Measurements from ENCODE around the gene RNF224.

RNF224 gene

GRCh38 chr9:137275203-137275587, 47.9 kb downstream of the RNF224 start:
- no peak for DNase-seq

- no peak for DNase-seq
Observed at GRCh38 chr9:137275588-137276472, 48.5 kb downstream of the RNF224 start.

GRCh38 chr9:137276473-137277328, 49.4 kb downstream of the RNF224 start:
- DNase-seq: no peak

DNA sequence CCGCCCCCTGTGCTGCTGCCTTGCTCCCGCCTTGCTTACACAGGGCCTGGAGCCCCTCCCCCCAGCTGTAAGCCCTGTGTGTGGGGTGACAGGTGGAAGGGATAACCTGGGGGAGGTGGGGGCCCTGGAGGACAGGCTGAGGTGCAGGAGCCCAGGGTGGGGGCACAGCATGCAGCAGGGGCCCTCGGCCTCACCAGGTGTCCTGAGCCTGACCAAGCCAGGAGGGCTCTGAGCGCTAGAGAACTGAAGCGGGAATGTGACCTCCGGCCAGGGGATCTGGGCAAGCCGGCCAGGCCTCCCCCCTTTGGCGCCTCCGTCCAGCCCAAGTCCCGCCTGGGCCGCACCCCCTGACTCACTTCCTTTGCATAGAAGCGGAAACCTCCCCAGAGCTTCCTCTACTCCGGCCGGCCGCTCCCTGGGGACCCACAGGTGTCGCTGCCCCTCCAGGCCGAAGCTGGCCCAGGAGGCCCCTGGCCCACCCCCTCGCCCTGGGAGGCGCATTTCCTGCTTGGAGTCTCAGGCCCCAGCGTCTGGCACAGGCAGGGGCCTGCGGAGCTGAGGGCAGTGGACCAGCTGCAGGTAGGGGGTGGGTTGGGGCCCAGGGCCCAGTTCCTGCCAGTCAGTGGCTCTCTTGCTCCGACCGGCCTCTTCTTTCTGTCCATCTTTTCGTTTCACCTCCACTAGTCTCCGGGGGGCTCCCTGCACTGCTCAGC, 50.2 kb downstream of the RNF224 start, which contains the start of gene TOR4A:
Gene TOR4A (plus strand): TSS at position 398 of the 713 bp plus-strand sequence. CDS start 964 bp downstream, outside the sequence.
- DNase-seq: peak in 1 of 5 experiments; percentile 40

DNA sequence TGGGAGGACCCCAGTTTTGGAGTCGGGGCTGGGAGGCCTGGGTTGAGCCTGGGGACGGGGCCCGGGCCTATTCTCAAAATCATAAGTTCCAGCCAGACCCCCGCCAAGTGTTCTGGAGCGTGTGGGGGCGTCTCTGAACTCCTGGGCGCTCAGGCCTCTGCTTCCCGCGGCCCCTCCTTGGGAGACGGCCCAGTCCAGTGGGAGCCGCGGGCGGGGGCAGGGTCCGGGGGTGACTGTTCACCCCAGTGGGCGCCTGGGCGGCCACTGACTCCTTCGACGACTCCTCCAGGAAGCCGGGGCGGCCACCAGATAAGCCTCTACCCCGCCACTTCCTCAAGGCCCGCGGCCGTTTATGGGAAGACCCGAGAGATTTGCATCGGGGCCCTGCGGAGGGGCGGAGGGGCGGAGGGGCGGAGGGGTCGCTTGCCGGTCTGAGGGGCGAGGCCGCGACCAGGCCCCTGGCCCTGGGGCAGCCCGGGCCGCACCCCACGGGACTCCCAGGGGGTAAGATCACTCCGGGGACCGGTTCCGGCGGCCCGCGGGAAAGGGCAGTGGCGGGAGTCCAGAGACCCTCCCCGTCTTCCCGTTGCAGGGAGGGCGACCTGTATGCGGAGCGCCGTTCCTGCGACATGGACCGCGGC, 50.9 kb downstream of the RNF224 start:
- no peak for DNase-seq

All from T-helper 2 cell (primary cell).